Neural cell (in vitro differentiated cells): ENCODE results near the gene CLSTN1. TPM values are rescaled to one million over a fixed set of nuclear protein-coding genes. Genes with fewer than 3 reads are reported as not detected.

Source experiments
- H2AFZ ChIP-seq: fragments of 200-600, 300-800 bp; sonication (generic), shearing (Covaris generic); 2 replicates; pipeline ENCODE4 v1.6.0; 2014; ENCODE audit warnings: low read depth, mild to moderate bottlenecking, antibody characterized with exemption, low read length, moderate library complexity
- H3F3A ChIP-seq: fragments of 200-600 bp; shearing (Covaris generic); 2 replicates; pipeline ENCODE4 v1.6.1; 2016; ENCODE audit warnings: mild to moderate bottlenecking, moderate library complexity, mixed read lengths, antibody characterized with exemption, low read length; ENCODE audit not compliant: insufficient read depth, poor library complexity, severe bottlenecking
- H3K27ac ChIP-seq: fragments of 200-600, 300-800 bp; sonication (generic), shearing (Covaris generic); 2 replicates; pipeline ENCODE4 v1.5.1; 2014; ENCODE audit warnings: mild to moderate bottlenecking, low read length, moderate library complexity
- H3K27me3 ChIP-seq: fragments of 300-800, 200-600 bp; sonication (generic), shearing (Covaris generic); 2 replicates; pipeline ENCODE4 v1.6.0; 2014; ENCODE audit warnings: mild to moderate bottlenecking, low read depth, low read length, moderate library complexity; ENCODE audit not compliant: insufficient read depth
- H3K36me3 ChIP-seq: fragments of 300-800, 200-600 bp; sonication (generic), shearing (Covaris generic); 2 replicates; pipeline ENCODE4 v1.5.1; 2014; ENCODE audit warnings: mild to moderate bottlenecking, antibody characterized with exemption, low read length, moderate library complexity; ENCODE audit not compliant: insufficient read depth
- H3K4me2 ChIP-seq: fragments of 300-800, 200-600 bp; sonication (generic), shearing (Covaris generic); 2 replicates; pipeline ENCODE4 v1.6.0; 2014; ENCODE audit warnings: mild to moderate bottlenecking, low read length
- H3K4me3 ChIP-seq: fragments of 300-800, 200-600 bp; sonication (generic), shearing (Covaris generic); 2 replicates; pipeline ENCODE4 v1.5.1; 2014; ENCODE audit warnings: mild to moderate bottlenecking, low read length, moderate library complexity
- H3K79me2 ChIP-seq: fragments of 200-600 bp; shearing (Covaris generic); replicated peaks from 2 replicates; pipeline ENCODE4 v1.6.0; 2014; ENCODE audit warnings: mild to moderate bottlenecking, low read length, moderate library complexity; ENCODE audit not compliant: insufficient read depth
- H3K9ac ChIP-seq: fragments of 300-800, 200-600 bp; sonication (generic), shearing (Covaris generic); 2 replicates; pipeline ENCODE4 v1.6.1; 2016; ENCODE audit warnings: mild to moderate bottlenecking, low read length, mixed read lengths
- H3K9me2 ChIP-seq: fragments of 200-600 bp; shearing (Covaris generic); 2 replicates; pipeline ENCODE4 v1.6.1; 2016; ENCODE audit warnings: mild to moderate bottlenecking, low read length, mixed read lengths; ENCODE audit not compliant: insufficient read depth
- H3K9me3 ChIP-seq: fragments of 200-600, 300-800 bp; sonication (generic), shearing (Covaris generic); 2 replicates; pipeline ENCODE4 v1.6.1; 2016; ENCODE audit warnings: mild to moderate bottlenecking, mixed run types, low read length, moderate library complexity, mixed read lengths
- H4K20me1 ChIP-seq: fragments of 200-600 bp; shearing (Covaris generic); 2 replicates; pipeline ENCODE4 v1.6.1; 2016; ENCODE audit warnings: mild to moderate bottlenecking, mixed run types; ENCODE audit not compliant: insufficient read depth
- CTCF ChIP-seq: fragments of 450-650 bp; IDR thresholded peaks from 2 replicates; pipeline ENCODE4 v1.5.1; 2014; ENCODE audit warnings: antibody characterized with exemption, mild to moderate bottlenecking, moderate library complexity; ENCODE audit not compliant: poor library complexity, severe bottlenecking
- EP300 ChIP-seq: fragments of 450-650 bp; conservative IDR thresholded peaks from 2 replicates; pipeline ENCODE4 v1.6.1; 2014; ENCODE audit warnings: antibody characterized with exemption, mild to moderate bottlenecking, moderate library complexity; ENCODE audit not compliant: poor library complexity, severe bottlenecking
- EZH2 ChIP-seq: fragments of 200-600, 300-800 bp; shearing (Covaris generic), sonication (generic); IDR thresholded peaks from 2 replicates; pipeline ENCODE4 v1.6.1; 2014; ENCODE audit warnings: antibody characterized with exemption, low read length, borderline replicate concordance, mild to moderate bottlenecking; ENCODE audit not compliant: insufficient read depth, poor library complexity, severe bottlenecking
- MXI1 ChIP-seq: fragments of 450-650 bp; conservative IDR thresholded peaks from 2 replicates; pipeline ENCODE4 v1.6.1; 2014; ENCODE audit warnings: antibody characterized with exemption, mild to moderate bottlenecking; ENCODE audit not compliant: poor library complexity, severe bottlenecking
- POLR2AphosphoS5 ChIP-seq: IDR thresholded peaks from 2 replicates; pipeline ENCODE4 v1.6.1; 2012
- RAD21 ChIP-seq: fragments of 450-650 bp; conservative IDR thresholded peaks from 2 replicates; pipeline ENCODE4 v1.6.1; 2014; ENCODE audit warnings: antibody characterized with exemption, mild to moderate bottlenecking, moderate library complexity
- REST ChIP-seq: IDR thresholded peaks from 2 replicates; pipeline ENCODE4 v1.6.1; 2012; ENCODE audit warnings: borderline replicate concordance
- SMC3 ChIP-seq: fragments of 450-650 bp; conservative IDR thresholded peaks from 2 replicates; pipeline ENCODE4 v1.6.1; 2014; ENCODE audit warnings: antibody characterized with exemption, mild to moderate bottlenecking, moderate library complexity; ENCODE audit not compliant: poor library complexity
- TAF1 ChIP-seq: IDR thresholded peaks from 2 replicates; pipeline ENCODE4 v1.6.1; 2012; ENCODE audit warnings: low read depth
- polyA plus RNA-seq: library from polyadenylated mRNA; depleted of rRNA; stranded (reverse); fragments of >200 nt; gene quantifications from 2 replicates; pipeline ENCODE4 v1.2.3, GENCODE V29; 2014

The CLSTN1 gene
- polyA plus RNA-seq, 1 donor from 2014 or later: 77.2 TPM

GRCh38 chr1:9836632-9836960 is 12.8 kb upstream of the CLSTN1 start:
- H3K79me2 ChIP-seq: no peaks in the 10 kb centered on the region
- no peak overlapping the region for H3K9ac ChIP-seq
- no peak overlapping the region for H3K27ac ChIP-seq
- H3K9me3 ChIP-seq: no peaks in the 10 kb centered on the region
- no peaks in the 10 kb centered on the region for H3K27me3 ChIP-seq
- no peak overlapping the region for H3K4me3 ChIP-seq
- no peaks in the 10 kb centered on the region for H3K36me3 ChIP-seq
- TF ChIP-seq EP300 (no peak), TAF1 (no peak), CTCF (no peak), MXI1 (no peak), SMC3 (no peak), REST (no peak), POLR2AphosphoS5 (no peak), EZH2 (no peak), RAD21 (no peak)
- H4K20me1 ChIP-seq: no peaks in the 10 kb centered on the region
- H3K4me2 ChIP-seq: no peak overlapping the region
- no peaks in the 10 kb centered on the region for H3K9me2 ChIP-seq
- H3F3A ChIP-seq: no peaks in the 10 kb centered on the region
- no peak overlapping the region for H2AFZ ChIP-seq

GRCh38 chr1:9835758-9836631 is 12.2 kb upstream of the CLSTN1 start:
- no peak overlapping the region for H3K4me2 ChIP-seq
- H3K9me3 ChIP-seq: no peaks in the 10 kb centered on the region
- no peaks in the 10 kb centered on the region for H3F3A ChIP-seq
- H3K4me3 ChIP-seq: peak overlapping the region; percentile 5
- no peaks in the 10 kb centered on the region for H3K9me2 ChIP-seq
- no peak overlapping the region for H3K27ac ChIP-seq
- H3K27me3 ChIP-seq: no peaks in the 10 kb centered on the region
- no peaks in the 10 kb centered on the region for H4K20me1 ChIP-seq
- H3K36me3 ChIP-seq: no peaks in the 10 kb centered on the region
- TF ChIP-seq TAF1: no peak
- H3K79me2 ChIP-seq: no peaks in the 10 kb centered on the region
- H2AFZ ChIP-seq: no peak overlapping the region
- peak overlapping the region; percentile 26 for H3K9ac ChIP-seq
